ENCODE data around the gene ENTPD1.
"Not testable (repeated sequence)": the region's sequence is repeated elsewhere in the genome, so short reads cannot be mapped to it uniquely, and the experiment has no call there.

DNA sequence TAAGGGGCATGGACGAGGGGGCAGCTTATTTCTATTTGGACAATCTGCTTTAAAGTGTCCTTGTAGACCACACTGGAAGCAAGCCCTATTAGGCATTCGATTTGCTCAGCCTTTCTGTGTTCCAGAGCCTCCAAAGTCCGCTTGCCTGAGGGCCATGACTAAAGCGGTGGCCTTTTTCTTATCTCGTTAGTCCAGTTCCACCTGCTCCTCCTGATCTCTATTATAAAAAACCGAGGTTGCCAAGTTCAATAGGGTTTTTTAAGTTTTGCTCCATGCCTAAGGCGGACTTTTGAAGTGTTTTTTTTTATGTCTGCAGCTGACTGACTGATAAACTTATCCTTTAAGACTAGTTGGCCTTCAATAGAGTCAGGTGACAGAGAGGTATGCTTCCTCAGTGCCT is 35.2 kb upstream of the ENTPD1 start:
- TF ChIP-seq, protein P1, sequence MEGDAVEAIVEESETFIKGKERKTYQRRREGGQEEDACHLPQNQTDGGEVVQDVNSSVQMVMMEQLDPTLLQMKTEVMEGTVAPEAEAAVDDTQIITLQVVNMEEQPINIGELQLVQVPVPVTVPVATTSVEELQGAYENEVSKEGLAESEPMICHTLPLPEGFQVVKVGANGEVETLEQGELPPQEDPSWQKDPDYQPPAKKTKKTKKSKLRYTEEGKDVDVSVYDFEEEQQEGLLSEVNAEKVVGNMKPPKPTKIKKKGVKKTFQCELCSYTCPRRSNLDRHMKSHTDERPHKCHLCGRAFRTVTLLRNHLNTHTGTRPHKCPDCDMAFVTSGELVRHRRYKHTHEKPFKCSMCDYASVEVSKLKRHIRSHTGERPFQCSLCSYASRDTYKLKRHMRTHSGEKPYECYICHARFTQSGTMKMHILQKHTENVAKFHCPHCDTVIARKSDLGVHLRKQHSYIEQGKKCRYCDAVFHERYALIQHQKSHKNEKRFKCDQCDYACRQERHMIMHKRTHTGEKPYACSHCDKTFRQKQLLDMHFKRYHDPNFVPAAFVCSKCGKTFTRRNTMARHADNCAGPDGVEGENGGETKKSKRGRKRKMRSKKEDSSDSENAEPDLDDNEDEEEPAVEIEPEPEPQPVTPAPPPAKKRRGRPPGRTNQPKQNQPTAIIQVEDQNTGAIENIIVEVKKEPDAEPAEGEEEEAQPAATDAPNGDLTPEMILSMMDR (conservative IDR thresholded peaks at IDR 0.05) = not testable (repeated sequence)
- TF ChIP-seq EZH2 (IDR thresholded peaks at IDR 0.05; ENCODE audit: low read depth) = not testable (repeated sequence)
